ENCODE measurements around the gene OR56A4. TPM values are rescaled to one million over a fixed set of nuclear protein-coding genes. Genes with fewer than 3 reads are reported as not detected.

OR56A4 gene, protein sequence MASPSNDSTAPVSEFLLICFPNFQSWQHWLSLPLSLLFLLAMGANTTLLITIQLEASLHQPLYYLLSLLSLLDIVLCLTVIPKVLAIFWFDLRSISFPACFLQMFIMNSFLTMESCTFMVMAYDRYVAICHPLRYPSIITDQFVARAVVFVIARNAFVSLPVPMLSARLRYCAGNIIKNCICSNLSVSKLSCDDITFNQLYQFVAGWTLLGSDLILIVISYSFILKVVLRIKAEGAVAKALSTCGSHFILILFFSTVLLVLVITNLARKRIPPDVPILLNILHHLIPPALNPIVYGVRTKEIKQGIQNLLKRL
- not detected in 2 replicates for total RNA-seq

DNA sequence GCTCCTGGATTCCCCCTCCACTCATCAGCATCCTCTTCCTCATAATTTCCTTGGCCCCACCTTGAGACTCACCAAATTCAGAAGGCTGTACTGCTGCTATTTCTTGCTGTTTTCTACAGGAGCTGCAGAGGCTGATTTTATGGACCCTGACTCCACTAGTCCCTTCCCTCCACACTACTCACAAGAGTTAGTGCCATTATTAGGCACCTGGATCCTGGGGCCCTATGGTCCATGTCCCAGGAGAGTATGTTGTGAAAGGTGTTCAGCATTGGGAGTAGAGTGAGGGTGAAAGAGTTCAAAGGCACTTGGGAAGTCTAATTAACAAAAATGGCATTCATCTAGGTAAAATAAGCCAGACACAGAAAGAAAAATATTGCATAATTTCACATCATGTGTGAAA lies at the start of gene OR56A4:
Gene OR56A4, minus strand, starts transcription at position 101 of the 400 bp plus-strand sequence. CDS start 3,954 bp downstream, outside the sequence.

GRCh38 chr11:6030708-6031405 lies 24.1 kb upstream of the OR56A4 start, which contains the start of gene OR56A1:
TSS of gene OR56A1 (minus strand) at chr11:6030758. CDS start at chr11:6027692, 3,066 bp downstream.

DNA sequence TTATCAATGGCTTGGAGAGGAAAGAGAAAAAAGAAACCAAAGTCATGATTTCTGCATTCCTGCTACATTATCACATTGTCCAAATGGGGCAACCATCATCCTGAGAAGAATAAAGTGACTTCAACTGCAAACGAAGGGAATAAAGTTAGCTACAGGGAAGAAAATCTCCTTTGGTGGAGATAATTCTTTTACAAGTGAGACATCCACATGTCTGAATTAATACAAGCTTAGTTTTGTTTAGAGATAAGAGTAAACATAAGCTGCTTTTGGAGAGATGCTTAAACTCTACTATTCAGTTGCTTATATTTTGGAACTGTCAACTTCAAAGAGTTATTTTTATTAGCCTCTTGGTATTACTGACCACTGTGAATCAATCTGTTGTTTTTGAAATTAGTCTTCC lies 19.9 kb downstream of the OR56A4 start, which contains the start of gene OR52L1:
Gene OR52L1, minus strand, starts transcription at position 101 of the 400 bp plus-strand sequence. Its CDS starts 55 bp downstream, at position 46.

GRCh38 chr11:5968394-5968793 lies 38.4 kb downstream of the OR56A4 start, which contains the start of gene OR56A5:
TSS of gene OR56A5 (minus strand) at chr11:5968494. CDS start at chr11:5968494, 0 bp downstream.

Other genes with a start within 250 kb of the OR56A4 start
- not detected in 2 replicates for gene OR52N5, start 223.6 kb downstream of the OR56A4 start, total RNA-seq
- not detected in 2 replicates for gene OR52N1, start 215.7 kb downstream of the OR56A4 start, total RNA-seq
- gene OR52N2, start 198.0 kb downstream of the OR56A4 start, total RNA-seq, result not detected in 2 replicates
- not detected in 2 replicates for gene OR52E6, start 165.0 kb downstream of the OR56A4 start, total RNA-seq
- not detected in 2 replicates for gene OR52E8, start 149.3 kb downstream of the OR56A4 start, total RNA-seq
- not detected in 2 replicates for gene OR52E4, start 126.3 kb downstream of the OR56A4 start, total RNA-seq
- not detected in 2 replicates for gene OR52E5, start 113.7 kb downstream of the OR56A4 start, total RNA-seq
- not detected in 2 replicates for gene OR56A3, start 64.7 kb downstream of the OR56A4 start, total RNA-seq
- gene OR56A5, start 38.5 kb downstream of the OR56A4 start, total RNA-seq, result not detected in 2 replicates
- not detected in 2 replicates for gene OR52L1, start 20.0 kb downstream of the OR56A4 start, total RNA-seq
- gene OR56A1, start 23.8 kb upstream of the OR56A4 start, total RNA-seq, result under 0.01 TPM in 1 of 2 replicates, not detected in the other
- gene OR56B4, start 100.7 kb upstream of the OR56A4 start, total RNA-seq, result not detected in 2 replicates
- gene OR52B2, start 163.4 kb upstream of the OR56A4 start, total RNA-seq, result not detected in 2 replicates
- gene OR52W1, start 192.3 kb upstream of the OR56A4 start, total RNA-seq, result not detected in 2 replicates
- gene C11orf42, start 198.6 kb upstream of the OR56A4 start, total RNA-seq, result not detected in 2 replicates
- 6.0 and 6.3 TPM in 2 replicates for gene FHIP1B, start 227.7 kb upstream of the OR56A4 start, total RNA-seq
- 0.09 and 0.16 TPM in 2 replicates for gene CNGA4, start 232.1 kb upstream of the OR56A4 start, total RNA-seq